GM19395 (cell line): ENCODE data around the gene ARTN.

Experiments
- ATAC-seq: cut with Tn5 transposase; IDR thresholded peaks from one replicate; pipeline ENCODE4 v1.9.1; 2021; ENCODE audit warnings: mild to moderate bottlenecking, moderate library complexity; ENCODE audit not compliant: unreplicated experiment

The ARTN gene

GRCh38 chr1:43983253-43983899 lies 49.8 kb downstream of the ARTN start:
- no peak for ATAC-seq

- no peak for ATAC-seq
These were observed 51.3 kb downstream of the ARTN start for GRCh38 chr1:43984855-43985254.

GRCh38 chr1:43985984-43986595 lies 52.5 kb downstream of the ARTN start:
- ATAC-seq: no peak

- ATAC-seq: no peak
These were observed 53.1 kb downstream of the ARTN start for GRCh38 chr1:43986712-43987111.
